Cardiac fibroblast (primary cell): ENCODE results near the gene KIF13A.

ENCODE experiments used
- DNase-seq, 2 donors: peaks; one replicate each; pipeline versions ENCODE4 v3.0.0 to v3.0.0-alpha.2; 2010; ENCODE audit warnings: low read depth in 2 of 2
- H3K4me3 ChIP-seq, 2 donors: replicated peaks in 1 of 2; 1 replicate in 1 of 2; 2 replicates in 1 of 2; pipeline ENCODE4 v1.5.1; 2011; ENCODE audit warnings: low read depth in 2 of 2, low read length in 2 of 2, mild to moderate bottlenecking in 2 of 2, moderate library complexity in 1 of 2
- CTCF ChIP-seq: IDR thresholded peaks from one replicate; pipeline ENCODE4 v1.5.1; 2011; ENCODE audit warnings: low read depth, mild to moderate bottlenecking, low read length, inconsistent platforms

The KIF13A gene

GRCh38 chr6:17729223-17730077 lies 258.0 kb downstream of the KIF13A start:
- no peak overlapping the region for H3K4me3 ChIP-seq
- TF ChIP-seq CTCF = no peak
- DNase-seq = peak in 1 of 2 donors; percentile 14

GRCh38 chr6:17728551-17729222 lies 258.7 kb downstream of the KIF13A start:
- TF ChIP-seq CTCF = no peak
- DNase-seq = no peak
- H3K4me3 ChIP-seq = no peak overlapping the region

GRCh38 chr6:17725083-17725482 lies 262.4 kb downstream of the KIF13A start:
- peak; percentile 59 to 87 for DNase-seq
- TF ChIP-seq CTCF = no peak
- H3K4me3 ChIP-seq = no peak overlapping the region

- DNase-seq = peak in 1 of 2 donors; percentile 59
- TF ChIP-seq CTCF = no peak
- H3K4me3 ChIP-seq = no peak overlapping the region
Measured at GRCh38 chr6:17724341-17724740, 263.1 kb downstream of the KIF13A start.

GRCh38 chr6:17721671-17722070 lies 265.8 kb downstream of the KIF13A start:
- H3K4me3 ChIP-seq = no peak overlapping the region
- no peak for TF ChIP-seq CTCF
- no peak for DNase-seq

GRCh38 chr6:17719323-17720041 lies 268.0 kb downstream of the KIF13A start:
- H3K4me3 ChIP-seq = no peak overlapping the region
- DNase-seq = no peak
- no peak for TF ChIP-seq CTCF
